Measurements from ENCODE around the gene TYSND1. TPM values are rescaled to one million over a fixed set of nuclear protein-coding genes. Genes with fewer than 3 reads are reported as not detected.
"Not testable (repeated sequence)": the region's sequence is repeated elsewhere in the genome, so short reads cannot be mapped to it uniquely, and the experiment has no call there.

Gene TYSND1
- total RNA-seq, 2 donors from 2014 or later, result 11.8 to 13.8 TPM

DNA sequence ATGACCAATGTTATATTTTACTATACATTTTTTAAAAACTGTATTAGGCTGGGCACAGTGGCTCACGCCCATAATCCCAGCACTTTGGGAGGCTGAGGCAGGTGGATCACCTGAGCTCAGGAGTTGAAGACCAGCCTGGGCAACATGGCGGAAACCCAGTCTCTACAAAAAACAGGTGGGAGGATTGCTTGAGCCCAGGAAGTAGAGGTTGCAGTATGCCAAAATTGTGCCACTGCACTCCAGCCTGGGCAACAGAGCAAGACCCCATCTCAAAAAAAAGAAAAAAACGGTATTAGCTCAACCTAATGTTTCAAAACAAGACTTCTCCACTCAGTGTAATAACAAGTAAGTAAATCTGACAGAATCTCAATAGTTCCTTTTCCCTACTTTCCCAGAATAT is 12.9 kb upstream of the TYSND1 start:
- not testable (repeated sequence) for H3K27me3 Mint-ChIP-seq (ENCODE audit: low read depth); H3K9me3 Mint-ChIP-seq; H3K27ac Mint-ChIP-seq; H3K4me3 Mint-ChIP-seq; DNase-seq; ATAC-seq (replicated peaks in 1 of 2)
- Mint-ChIP-seq H3K4me1 (ENCODE audit: low read depth) (peaks cover 75% of the 10 kb centered on the region), H3K36me3 (ENCODE audit: insufficient read depth in 2 of 2) (peaks cover 12 to 53% of the 10 kb centered on the region in 2 donors)

DNA sequence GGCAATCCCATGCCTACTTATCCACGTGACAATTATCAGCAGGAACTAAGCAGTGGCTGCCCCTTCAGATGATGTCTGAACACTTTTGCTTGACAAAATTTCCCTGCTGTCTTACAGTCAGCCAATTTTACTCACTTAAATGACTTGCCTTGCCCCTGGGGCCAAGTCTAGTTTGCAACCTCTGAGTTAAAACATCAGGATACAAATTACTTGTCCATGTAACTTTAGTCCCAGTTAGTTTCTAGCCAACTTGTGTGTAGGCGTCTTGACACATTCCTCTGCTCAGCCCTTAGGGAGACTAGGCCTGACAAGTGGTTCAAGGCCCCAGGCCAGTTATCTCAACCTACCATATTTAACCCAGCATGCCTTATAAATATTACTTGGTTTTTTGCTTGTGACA is 11.6 kb upstream of the TYSND1 start:
- Mint-ChIP-seq H3K9me3 (no peaks in the 10 kb centered on the region), H3K4me3 (no peak overlapping the region), H3K27me3 (ENCODE audit: low read depth) (no peaks in the 10 kb centered on the region), H3K36me3 (ENCODE audit: insufficient read depth in 2 of 2) (peaks cover 8 to 57% of the 10 kb centered on the region in 2 donors), H3K4me1 (ENCODE audit: low read depth) (peaks cover 67% of the 10 kb centered on the region), H3K27ac (no peak overlapping the region)
- DNase-seq (no peak), ATAC-seq (replicated peaks in 1 of 2) (no peak)

DNA sequence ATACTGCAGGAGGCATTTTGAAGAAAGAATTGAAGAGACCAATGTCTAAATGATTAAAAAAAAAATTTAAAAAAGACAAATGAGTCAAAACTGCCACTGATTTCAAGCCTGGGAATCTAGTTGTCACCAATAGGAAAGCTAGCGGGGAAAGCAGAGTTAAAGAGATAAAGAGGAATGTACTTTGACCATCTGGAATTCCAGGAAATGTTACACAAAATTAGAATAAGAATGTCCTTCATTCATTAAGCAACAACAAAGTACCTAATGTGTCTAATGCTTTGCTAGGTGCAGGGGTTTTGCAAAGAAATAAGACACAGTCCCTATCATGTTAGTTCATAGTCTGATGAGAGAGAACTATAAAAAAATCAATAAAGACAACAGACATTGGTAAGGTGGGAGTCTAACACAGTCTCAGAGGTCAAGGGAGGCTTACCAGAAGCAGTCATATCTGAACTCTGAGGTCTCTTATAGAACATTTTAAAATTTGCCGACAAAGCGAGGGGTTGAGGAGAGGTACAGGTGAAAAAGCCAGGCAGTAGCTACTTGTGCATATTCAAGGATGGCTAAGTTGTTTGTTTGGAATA is 8.8 kb upstream of the TYSND1 start:
- H3K27ac Mint-ChIP-seq, result peak overlapping the region; percentile 76
- ATAC-seq (replicated peaks in 1 of 2) (no peak), DNase-seq (no peak)
- H3K4me3 Mint-ChIP-seq, result no peak overlapping the region
- no peaks in the 10 kb centered on the region for H3K27me3 Mint-ChIP-seq (ENCODE audit: low read depth)
- H3K9me3 Mint-ChIP-seq, result no peaks in the 10 kb centered on the region
- H3K4me1 Mint-ChIP-seq (ENCODE audit: low read depth), result peaks cover 40% of the 10 kb centered on the region
- H3K36me3 Mint-ChIP-seq (ENCODE audit: insufficient read depth in 2 of 2), result peaks cover 8 to 57% of the 10 kb centered on the region in 2 donors

DNA sequence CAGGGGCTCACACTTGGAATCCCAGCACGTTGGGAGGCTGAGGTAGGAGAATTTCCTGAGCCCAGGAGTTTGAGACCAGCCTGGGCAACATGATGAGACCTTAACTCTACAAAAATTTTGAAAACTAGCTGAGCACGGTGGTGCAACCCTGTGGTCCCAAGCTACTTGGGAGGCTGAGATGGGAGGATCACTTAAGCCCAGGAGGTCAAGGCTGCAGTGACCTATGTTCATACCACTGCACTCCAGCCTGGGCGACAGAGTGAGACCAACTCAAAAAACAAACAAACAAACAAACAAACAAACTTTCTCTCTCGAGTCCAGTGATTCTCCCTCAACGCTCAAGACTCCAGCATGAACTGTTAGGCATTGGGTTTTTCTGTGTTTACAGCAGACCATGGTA is 2.0 kb upstream of the TYSND1 start:
- DNase-seq (no peak), ATAC-seq (replicated peaks in 1 of 2) (no peak)
- Mint-ChIP-seq H3K27ac (no peak overlapping the region), H3K36me3 (ENCODE audit: insufficient read depth in 2 of 2) (peaks cover 0 to 23% of the 10 kb centered on the region in 2 donors), H3K27me3 (ENCODE audit: low read depth) (no peaks in the 10 kb centered on the region), H3K9me3 (no peaks in the 10 kb centered on the region), H3K4me1 (ENCODE audit: low read depth) (peaks cover 23% of the 10 kb centered on the region), H3K4me3 (no peak overlapping the region)

DNA sequence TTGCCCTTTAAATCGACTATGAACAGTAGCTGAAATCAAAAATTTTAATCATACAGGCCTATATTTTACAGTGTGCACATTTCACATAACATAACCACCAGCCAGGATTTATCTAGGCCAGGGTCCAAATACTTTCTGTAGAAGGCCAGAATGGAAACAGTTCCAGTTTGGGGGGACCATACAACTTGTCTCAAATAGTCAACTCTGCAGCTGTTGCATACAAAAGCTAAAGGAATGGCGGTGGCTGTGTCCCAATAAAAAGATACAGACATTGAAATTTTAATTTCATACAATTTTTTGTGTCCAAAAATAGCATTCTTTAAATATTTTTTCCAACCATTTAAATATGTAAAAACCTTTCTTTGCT is 742 bp upstream of the TYSND1 start:
- no peaks in the 10 kb centered on the region for H3K9me3 Mint-ChIP-seq
- H3K36me3 Mint-ChIP-seq (ENCODE audit: insufficient read depth in 2 of 2), result peaks cover 0 to 12% of the 10 kb centered on the region in 2 donors
- H3K4me3 Mint-ChIP-seq, result peak overlapping the region; percentile 83 to 92
- no peaks in the 10 kb centered on the region for H3K27me3 Mint-ChIP-seq (ENCODE audit: low read depth)
- H3K27ac Mint-ChIP-seq, result peak overlapping the region; percentile 96
- ATAC-seq (replicated peaks in 1 of 2), result no peak
- peaks cover 29% of the 10 kb centered on the region for H3K4me1 Mint-ChIP-seq (ENCODE audit: low read depth)
- no peak for DNase-seq

DNA sequence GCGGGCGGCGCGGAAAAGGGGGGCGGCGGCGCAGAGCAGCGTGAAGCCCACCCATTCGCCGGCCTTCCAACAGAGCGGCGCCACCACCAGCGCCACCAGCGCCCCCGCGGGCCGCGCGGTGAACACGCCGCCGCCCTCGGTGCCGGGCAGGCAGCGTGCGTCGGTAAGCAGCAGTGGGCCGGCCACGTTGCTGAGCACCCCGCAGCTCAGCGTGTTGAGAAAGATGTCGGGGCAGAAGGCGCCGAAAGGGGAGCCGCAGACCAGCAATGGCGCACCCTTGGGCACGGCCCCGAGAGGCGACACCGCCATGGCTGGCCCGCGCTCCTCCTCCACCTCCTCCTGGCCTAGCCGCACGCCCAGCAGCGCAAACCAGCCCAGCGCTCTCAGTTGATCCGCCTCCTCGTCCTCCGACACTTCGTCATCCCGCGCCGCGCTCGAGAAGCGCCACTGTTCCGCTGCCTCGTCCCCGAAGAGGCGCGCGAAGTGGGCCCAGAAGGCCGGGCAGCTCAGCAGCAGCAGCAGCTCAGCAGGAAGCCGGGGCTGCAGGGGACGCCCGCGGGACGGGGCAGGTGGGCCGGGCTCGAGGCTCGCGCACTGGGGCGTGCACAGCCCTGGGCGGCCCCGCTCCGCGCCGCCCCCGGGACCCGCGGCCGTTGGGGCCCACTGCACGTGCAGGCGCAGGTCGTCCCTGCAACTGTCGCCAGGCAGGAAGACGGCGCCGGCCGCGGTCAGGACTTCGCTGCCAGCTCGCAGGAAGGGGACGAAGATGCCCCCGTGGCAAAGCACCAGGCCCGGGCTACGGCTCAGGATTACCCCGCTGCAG is 623 bp downstream of the TYSND1 start:
- peaks cover 29% of the 10 kb centered on the region for H3K4me1 Mint-ChIP-seq (ENCODE audit: low read depth)

DNA sequence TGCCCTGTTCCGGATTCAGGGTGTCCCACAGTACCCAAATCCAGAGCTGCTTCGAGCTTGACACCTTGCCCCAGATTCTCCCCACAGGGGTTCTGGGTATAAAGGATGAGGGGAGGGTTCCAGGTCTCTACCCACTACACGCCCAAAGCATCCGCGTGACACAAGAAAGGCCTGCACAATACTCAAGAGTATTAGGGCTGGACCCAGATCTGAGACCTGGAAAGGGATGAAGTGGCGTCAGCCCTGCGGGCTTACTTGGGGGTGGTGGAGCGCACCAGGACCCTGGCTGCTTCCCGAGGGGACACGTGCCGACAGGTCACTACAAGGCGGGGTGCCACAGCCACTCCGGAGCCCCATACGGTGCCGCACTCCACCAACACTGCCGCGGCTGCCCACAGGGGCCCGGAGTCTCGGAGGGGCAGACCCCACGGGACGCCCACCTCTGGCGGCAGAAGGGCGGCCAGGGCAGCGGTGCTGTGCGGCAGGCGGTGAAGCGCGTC is 1.3 kb downstream of the TYSND1 start:
- ATAC-seq (replicated peaks in 1 of 2) (peak in 1 of 2 donors; percentile 17), DNase-seq (no peak)
- Mint-ChIP-seq H3K27ac (peak overlapping the region; percentile 42), H3K9me3 (no peaks in the 10 kb centered on the region), H3K4me1 (ENCODE audit: low read depth) (peaks cover 29% of the 10 kb centered on the region), H3K36me3 (ENCODE audit: insufficient read depth in 2 of 2) (peaks cover 0 to 2% of the 10 kb centered on the region in 2 donors), H3K27me3 (ENCODE audit: low read depth) (no peaks in the 10 kb centered on the region), H3K4me3 (peak overlapping the region; percentile 83 to 92)

More for the DNA sequence above, 623 bp downstream of the TYSND1 start:
- ATAC-seq (replicated peaks in 1 of 2), result peak; percentile 66 to 73
- peak overlapping the region; percentile 83 to 92 for H3K4me3 Mint-ChIP-seq
- peaks cover 0 to 2% of the 10 kb centered on the region in 2 donors for H3K36me3 Mint-ChIP-seq (ENCODE audit: insufficient read depth in 2 of 2)
- no peaks in the 10 kb centered on the region for H3K27me3 Mint-ChIP-seq (ENCODE audit: low read depth)
- H3K9me3 Mint-ChIP-seq, result no peaks in the 10 kb centered on the region
- DNase-seq, result peak; percentile 75 to 81
- H3K27ac Mint-ChIP-seq, result peak overlapping the region; percentile 26

DNA sequence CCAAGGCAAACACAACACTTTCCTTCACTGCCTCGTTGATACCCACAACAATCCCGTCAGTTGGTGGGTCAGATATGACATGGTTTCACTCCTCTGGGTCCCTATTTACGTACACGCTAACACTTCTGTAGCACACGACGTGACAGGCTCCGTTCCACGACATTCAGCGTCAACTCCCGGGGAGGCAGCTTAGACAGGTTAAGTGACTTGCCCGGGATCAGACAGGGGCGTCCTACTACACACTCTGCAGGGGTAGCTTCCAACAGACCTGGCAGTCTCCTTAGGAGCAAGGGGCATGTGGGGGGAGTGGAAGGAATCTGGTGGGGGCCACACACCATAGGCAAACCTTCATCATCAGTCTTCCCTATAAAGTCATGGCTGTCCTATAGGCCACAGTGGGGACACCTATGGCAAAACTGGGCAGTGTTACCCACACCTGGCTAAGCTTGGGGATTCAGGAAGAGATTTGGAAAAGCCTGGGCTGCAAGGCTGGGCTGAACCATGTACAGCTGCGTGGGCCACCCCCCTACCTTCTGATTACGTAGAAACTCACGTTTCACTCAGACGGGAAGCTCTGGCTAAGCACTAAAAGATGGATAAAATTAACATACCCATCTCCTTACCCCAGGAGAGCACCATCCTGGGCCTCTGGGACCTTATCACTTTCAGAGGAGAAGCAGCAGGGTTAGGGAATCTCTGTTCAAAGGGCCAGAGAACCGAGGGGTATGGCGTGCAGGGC is 2.0 kb downstream of the TYSND1 start:
- ATAC-seq (replicated peaks in 1 of 2) (no peak), DNase-seq (no peak)
- peak overlapping the region; percentile 83 to 92 for H3K4me3 Mint-ChIP-seq
- H3K36me3 Mint-ChIP-seq (ENCODE audit: insufficient read depth in 2 of 2), result no peaks in the 10 kb centered on the region
- H3K9me3 Mint-ChIP-seq, result no peaks in the 10 kb centered on the region
- H3K27me3 Mint-ChIP-seq (ENCODE audit: low read depth), result no peaks in the 10 kb centered on the region
- peaks cover 29% of the 10 kb centered on the region for H3K4me1 Mint-ChIP-seq (ENCODE audit: low read depth)
- no peak overlapping the region for H3K27ac Mint-ChIP-seq

DNA sequence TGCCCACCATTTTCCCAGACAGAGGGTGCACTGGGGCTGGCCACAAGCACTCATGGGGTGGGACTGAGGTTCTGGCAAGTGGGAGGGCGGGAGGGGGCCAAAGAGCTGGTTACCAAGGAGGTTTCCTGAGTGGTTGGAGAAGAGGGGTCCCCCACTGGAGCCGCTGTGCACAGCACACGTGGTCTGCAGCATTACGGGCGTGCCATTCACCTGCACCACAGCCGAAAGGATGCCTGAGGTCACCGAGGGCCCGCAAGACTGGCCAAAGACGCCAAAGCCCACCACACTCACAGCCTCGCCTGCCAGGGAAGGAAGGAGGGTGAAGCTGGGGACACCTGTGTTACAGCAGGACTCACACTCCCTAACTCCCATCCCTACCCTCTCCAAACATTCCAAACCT is 3.9 kb downstream of the TYSND1 start:
- ATAC-seq (replicated peaks in 1 of 2) (no peak), DNase-seq (no peak)
- Mint-ChIP-seq H3K9me3 (no peaks in the 10 kb centered on the region), H3K4me3 (no peak overlapping the region), H3K27me3 (ENCODE audit: low read depth) (no peaks in the 10 kb centered on the region), H3K27ac (no peak overlapping the region), H3K4me1 (ENCODE audit: low read depth) (peaks cover 29% of the 10 kb centered on the region), H3K36me3 (ENCODE audit: insufficient read depth in 2 of 2) (no peaks in the 10 kb centered on the region)

DNA sequence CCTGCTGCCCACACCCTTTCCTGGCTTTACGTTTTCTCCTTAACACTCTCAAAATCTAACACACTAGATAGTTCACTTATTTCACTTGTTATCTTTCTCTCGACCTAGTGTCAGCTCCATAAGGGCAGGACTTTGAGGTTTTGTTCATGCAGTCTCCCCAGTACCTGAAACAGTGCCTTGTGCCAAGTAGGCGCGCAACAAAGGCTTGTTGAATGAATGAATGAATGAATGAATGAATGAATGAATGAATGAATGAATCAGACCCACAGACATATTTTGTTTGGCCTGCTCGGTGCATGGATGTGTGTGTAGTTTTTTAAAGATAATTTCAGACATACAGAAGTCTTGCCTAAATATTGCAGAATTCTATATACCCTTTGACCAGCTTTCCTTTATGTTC is 6.2 kb downstream of the TYSND1 start:
- no peak for DNase-seq
- H3K4me3 Mint-ChIP-seq, result no peak overlapping the region
- ATAC-seq (replicated peaks in 1 of 2), result no peak
- no peaks in the 10 kb centered on the region for H3K36me3 Mint-ChIP-seq (ENCODE audit: insufficient read depth in 2 of 2)
- no peak overlapping the region for H3K27ac Mint-ChIP-seq
- peaks cover 20% of the 10 kb centered on the region for H3K4me1 Mint-ChIP-seq (ENCODE audit: low read depth)
- H3K9me3 Mint-ChIP-seq, result no peaks in the 10 kb centered on the region
- no peaks in the 10 kb centered on the region for H3K27me3 Mint-ChIP-seq (ENCODE audit: low read depth)

DNA sequence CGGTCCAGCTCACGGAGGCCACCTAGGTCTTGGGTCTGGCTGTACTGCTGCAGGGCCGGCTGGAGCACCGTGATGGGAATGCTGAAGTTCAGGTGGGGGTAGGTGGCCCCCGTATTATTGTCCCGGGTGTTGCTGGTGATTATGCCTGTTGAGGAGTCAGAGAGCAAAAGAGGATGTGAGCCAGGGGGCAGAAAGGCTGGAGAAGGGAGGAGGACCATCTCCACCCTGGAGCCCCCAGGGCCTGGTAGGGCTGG is 6.6 kb downstream of the TYSND1 start:
- DNase-seq (no peak), ATAC-seq (replicated peaks in 1 of 2) (no peak)
- Mint-ChIP-seq H3K27ac (no peak overlapping the region), H3K9me3 (no peaks in the 10 kb centered on the region), H3K4me1 (ENCODE audit: low read depth) (peaks cover 18% of the 10 kb centered on the region), H3K4me3 (no peak overlapping the region), H3K36me3 (ENCODE audit: insufficient read depth in 2 of 2) (no peaks in the 10 kb centered on the region), H3K27me3 (ENCODE audit: low read depth) (no peaks in the 10 kb centered on the region)

DNA sequence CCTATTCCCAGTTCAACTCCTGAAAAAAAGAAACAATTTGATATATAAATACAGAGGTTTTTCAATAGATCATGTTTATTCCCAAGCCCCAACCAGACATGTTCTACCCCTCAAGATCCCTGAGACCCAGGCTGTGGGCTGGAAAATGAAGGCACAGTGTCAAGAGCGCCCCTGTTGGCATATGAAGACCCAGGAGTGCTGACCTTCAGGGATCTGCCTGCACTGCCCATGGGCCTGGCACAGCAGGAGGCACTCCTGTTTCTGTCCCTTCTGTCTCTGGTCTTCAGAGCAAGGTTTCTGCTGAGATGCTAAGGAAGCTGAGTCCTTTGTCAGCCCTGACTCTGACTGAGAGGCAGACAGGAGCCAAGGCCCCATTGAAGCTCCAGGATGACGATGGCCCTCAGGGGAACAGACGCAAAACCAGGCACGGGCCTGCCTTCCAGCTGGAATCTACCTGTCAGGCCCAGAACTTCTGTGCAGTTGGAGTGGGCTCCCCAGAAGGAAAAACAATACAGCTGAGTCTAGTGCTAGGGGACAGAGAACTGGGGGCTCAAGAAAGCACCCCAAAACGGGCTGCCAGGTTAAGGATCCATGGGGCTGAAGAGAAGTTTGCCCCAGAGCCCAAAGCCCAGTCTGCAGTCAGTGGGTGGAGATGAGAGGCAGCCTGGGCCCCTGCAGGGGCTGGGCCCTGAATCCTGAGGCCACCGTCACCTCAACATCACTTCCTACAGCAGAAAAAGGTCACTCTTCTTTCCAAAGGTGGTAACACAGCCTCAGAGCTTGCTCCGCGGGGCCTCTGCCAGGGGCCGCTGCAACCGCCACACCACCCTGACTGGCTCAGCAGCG is 7.1 kb downstream of the TYSND1 start:
- no peak for DNase-seq
- Mint-ChIP-seq H3K27me3 (ENCODE audit: low read depth) (no peaks in the 10 kb centered on the region), H3K27ac (no peak overlapping the region), H3K36me3 (ENCODE audit: insufficient read depth in 2 of 2) (no peaks in the 10 kb centered on the region), H3K4me1 (ENCODE audit: low read depth) (peaks cover 12% of the 10 kb centered on the region), H3K9me3 (no peaks in the 10 kb centered on the region), H3K4me3 (no peak overlapping the region)
- ATAC-seq (replicated peaks in 1 of 2), result no peak

Data from activated T-cell treated with anti-CD3 and anti-CD28 coated beads, Interleukin-2, amount 50 U/mL, for 72 hours (primary cell).